ENCODE results near the gene CDH5.

The CDH5 gene

GRCh38 chr16:66391726-66392670 is 25.5 kb downstream of the CDH5 start:
- DNase-seq (ENCODE audit: low spot score), result no peak

- no peak for DNase-seq (ENCODE audit: low spot score)
Observed at GRCh38 chr16:66395806-66396555, 29.5 kb downstream of the CDH5 start.

- no peak for DNase-seq (ENCODE audit: low spot score)
Observed at GRCh38 chr16:66397736-66398433, 31.4 kb downstream of the CDH5 start.

GRCh38 chr16:66399031-66399430 is 32.5 kb downstream of the CDH5 start:
- peak; percentile 49 for DNase-seq (ENCODE audit: low spot score)

- DNase-seq (ENCODE audit: low spot score), result no peak
Observed at GRCh38 chr16:66399930-66400329, 33.4 kb downstream of the CDH5 start.

GRCh38 chr16:66400503-66401380 is 34.3 kb downstream of the CDH5 start:
- DNase-seq (ENCODE audit: low spot score), result no peak

GRCh38 chr16:66401610-66402009 is 35.1 kb downstream of the CDH5 start:
- DNase-seq (ENCODE audit: low spot score), result no peak

GRCh38 chr16:66402166-66402565 is 35.7 kb downstream of the CDH5 start:
- DNase-seq (ENCODE audit: low spot score), result no peak

- DNase-seq (ENCODE audit: low spot score), result no peak
Observed at GRCh38 chr16:66402591-66403230, 36.2 kb downstream of the CDH5 start.

GRCh38 chr16:66403531-66404145 is 37.1 kb downstream of the CDH5 start:
- DNase-seq (ENCODE audit: low spot score), result no peak

- no peak for DNase-seq (ENCODE audit: low spot score)
Observed at GRCh38 chr16:66405057-66405783, 38.7 kb downstream of the CDH5 start.

GRCh38 chr16:66406534-66407221 is 40.2 kb downstream of the CDH5 start:
- peak; percentile 69 for DNase-seq (ENCODE audit: low spot score)

- DNase-seq (ENCODE audit: low spot score), result peak; percentile 65
Observed at GRCh38 chr16:66408163-66409048, 41.9 kb downstream of the CDH5 start.

GRCh38 chr16:66409156-66409555 is 42.7 kb downstream of the CDH5 start:
- DNase-seq (ENCODE audit: low spot score), result no peak

- DNase-seq (ENCODE audit: low spot score), result no peak
Observed at GRCh38 chr16:66412182-66412581, 45.7 kb downstream of the CDH5 start.

- peak; percentile 43 for DNase-seq (ENCODE audit: low spot score)
Observed at GRCh38 chr16:66414891-66415290, 48.4 kb downstream of the CDH5 start.

GRCh38 chr16:66416136-66416535 is 49.6 kb downstream of the CDH5 start:
- no peak for DNase-seq (ENCODE audit: low spot score)
